RWPE2 (cell line): ENCODE data around the gene CD8B.
A peak's percentile ranks its signal among the peaks of the same experiment; 100 is the strongest.
"Not testable (repeated sequence)": the region's sequence is repeated elsewhere in the genome, so short reads cannot be mapped to it uniquely, and the experiment has no call there.

ENCODE experiments used
- ATAC-seq: fragments of 200-7000 bp; cut with Tn5 transposase; 3 replicates; pipeline ENCODE4 v1.9.1; 2021; ENCODE audit warnings: low read depth
- DNase-seq: peaks from one replicate; pipeline ENCODE4 v3.0.0-alpha.2; 2020; ENCODE audit warnings: low spot score
- H3K27ac ChIP-seq: fragments of 450-650 bp; 2 replicates; pipeline ENCODE4 v1.5.1; 2017; ENCODE audit warnings: mild to moderate bottlenecking; ENCODE audit not compliant: poor library complexity, severe bottlenecking
- H3K27me3 ChIP-seq: fragments of 250-450 bp; sonication (Bioruptor Pico); 2 replicates; pipeline ENCODE4 v1.5.1; 2021; ENCODE audit warnings: mild to moderate bottlenecking, moderate library complexity; ENCODE audit not compliant: insufficient read depth, poor library complexity, severe bottlenecking
- H3K36me3 ChIP-seq: fragments of 250-450 bp; sonication (Bioruptor Pico); 2 replicates; pipeline ENCODE4 v1.5.1; 2020; ENCODE audit warnings: low read depth, mild to moderate bottlenecking, moderate library complexity
- H3K4me1 ChIP-seq: fragments of 250-450 bp; sonication (Bioruptor Pico); 2 replicates; pipeline ENCODE4 v1.5.1; 2021; ENCODE audit warnings: mild to moderate bottlenecking, moderate library complexity; ENCODE audit not compliant: insufficient read depth, poor library complexity, severe bottlenecking
- H3K4me3 ChIP-seq: fragments of 250-450 bp; sonication (Bioruptor Pico); 2 replicates; pipeline ENCODE4 v1.5.1; 2021; ENCODE audit warnings: mild to moderate bottlenecking, moderate library complexity; ENCODE audit not compliant: severe bottlenecking
- H3K9me3 ChIP-seq: fragments of 250-450 bp; sonication (Bioruptor Pico); 2 replicates; pipeline ENCODE4 v1.5.1; 2021; ENCODE audit warnings: mild to moderate bottlenecking, moderate library complexity; ENCODE audit not compliant: severe bottlenecking

The CD8B gene

DNA sequence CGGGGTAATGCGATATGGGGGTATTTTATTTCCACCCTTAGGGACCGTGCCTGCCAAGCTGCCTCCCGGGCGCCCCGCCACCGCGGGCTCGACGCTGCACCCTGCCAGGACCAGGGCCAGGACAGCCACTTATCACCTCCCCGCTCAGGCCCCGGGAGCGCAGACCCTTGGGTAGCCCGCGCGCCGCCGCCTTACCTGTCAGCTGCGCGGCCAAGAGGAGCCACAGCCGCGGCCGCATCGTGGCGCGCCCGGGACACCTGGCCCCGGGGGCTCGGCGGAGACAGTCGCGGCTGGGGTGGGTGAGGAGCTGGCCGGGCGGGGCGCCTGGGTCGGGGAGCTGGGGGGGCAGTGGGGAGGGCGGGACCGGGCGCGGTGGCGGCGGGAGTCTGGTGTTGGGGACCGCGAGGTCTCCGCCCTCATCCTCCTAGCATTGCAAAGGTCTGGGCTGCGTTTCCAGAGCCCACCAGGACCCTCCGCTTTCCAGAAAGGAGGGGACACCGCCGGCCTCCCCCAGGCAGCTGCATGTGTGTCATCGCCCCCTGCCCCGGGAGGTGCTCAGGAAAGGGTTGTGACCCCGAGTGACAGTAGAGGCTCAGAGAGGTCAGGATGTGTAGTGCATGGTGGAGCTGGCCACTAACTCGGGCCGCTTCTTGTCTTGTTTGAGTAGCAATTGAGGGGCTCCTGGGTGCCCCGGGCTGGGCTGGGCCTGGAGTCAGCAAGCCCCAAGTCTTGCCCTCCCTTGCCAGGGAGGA lies at the start of gene CD8B:
Gene CD8B (minus strand): TSS at position 259 of the 752 bp plus-strand sequence. CDS start 21 bp downstream, at position 238.
- not testable (repeated sequence) for H3K36me3 ChIP-seq, DNase-seq, H3K27ac ChIP-seq, H3K27me3 ChIP-seq, H3K4me3 ChIP-seq, H3K9me3 ChIP-seq, H3K4me1 ChIP-seq
- peak; percentile 25; the same call in 1 of the 3 replicates for ATAC-seq

- H3K27ac ChIP-seq, H3K36me3 ChIP-seq, ATAC-seq, DNase-seq, H3K9me3 ChIP-seq, H3K27me3 ChIP-seq, H3K4me1 ChIP-seq, H3K4me3 ChIP-seq: not testable (repeated sequence)
Observed at GRCh38 chr2:86905868-86906267, 44.2 kb upstream of the CD8B start.

DNA sequence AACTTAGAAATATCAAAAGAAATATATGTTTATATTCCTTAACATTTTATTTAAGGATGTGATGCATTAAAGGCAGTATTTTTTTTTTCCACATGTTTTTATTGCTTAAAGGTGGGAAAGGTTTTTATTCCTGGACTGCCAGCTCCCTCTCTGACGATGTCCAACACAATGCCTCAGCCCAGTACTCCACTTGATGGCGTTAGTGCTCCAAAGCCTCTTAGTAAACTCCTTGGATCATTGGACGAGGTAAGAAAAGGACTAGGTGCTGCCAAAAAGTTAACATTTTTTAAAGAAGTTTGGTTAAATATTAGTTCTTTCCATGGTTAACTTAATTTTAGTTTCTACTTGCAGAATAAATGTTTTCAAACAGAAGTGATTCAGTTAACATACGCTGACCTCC lies 39.0 kb upstream of the CD8B start:
- ATAC-seq, H3K4me1 ChIP-seq, H3K27me3 ChIP-seq, DNase-seq, H3K36me3 ChIP-seq, H3K27ac ChIP-seq, H3K9me3 ChIP-seq, H3K4me3 ChIP-seq: not testable (repeated sequence)

- H3K4me1 ChIP-seq, ATAC-seq, H3K4me3 ChIP-seq, H3K27me3 ChIP-seq, H3K9me3 ChIP-seq, DNase-seq, H3K27ac ChIP-seq, H3K36me3 ChIP-seq: not testable (repeated sequence)
Observed at GRCh38 chr2:86886026-86886425, 24.3 kb upstream of the CD8B start.

DNA sequence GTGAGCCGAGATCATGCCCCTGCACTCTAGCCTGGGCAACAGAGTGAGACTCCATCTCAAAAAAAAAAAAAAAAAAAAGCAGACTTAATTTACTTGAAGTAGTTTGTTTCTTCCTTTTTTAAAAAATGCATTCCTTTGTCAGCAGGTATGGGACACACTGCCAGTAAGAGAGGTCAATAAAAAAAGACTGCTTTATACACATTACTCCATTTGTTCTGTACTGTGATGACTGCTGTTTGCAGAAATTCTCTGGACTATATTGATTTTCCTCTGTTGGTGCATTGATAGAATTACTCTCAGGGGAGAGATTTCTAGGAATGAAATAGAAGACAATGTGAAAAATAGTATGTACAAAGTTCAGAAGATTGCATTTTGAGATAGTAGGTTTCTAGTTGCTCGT lies 21.2 kb upstream of the CD8B start:
- not testable (repeated sequence) for H3K36me3 ChIP-seq, H3K27ac ChIP-seq, ATAC-seq, H3K9me3 ChIP-seq, H3K27me3 ChIP-seq, DNase-seq, H3K4me3 ChIP-seq, H3K4me1 ChIP-seq

DNA sequence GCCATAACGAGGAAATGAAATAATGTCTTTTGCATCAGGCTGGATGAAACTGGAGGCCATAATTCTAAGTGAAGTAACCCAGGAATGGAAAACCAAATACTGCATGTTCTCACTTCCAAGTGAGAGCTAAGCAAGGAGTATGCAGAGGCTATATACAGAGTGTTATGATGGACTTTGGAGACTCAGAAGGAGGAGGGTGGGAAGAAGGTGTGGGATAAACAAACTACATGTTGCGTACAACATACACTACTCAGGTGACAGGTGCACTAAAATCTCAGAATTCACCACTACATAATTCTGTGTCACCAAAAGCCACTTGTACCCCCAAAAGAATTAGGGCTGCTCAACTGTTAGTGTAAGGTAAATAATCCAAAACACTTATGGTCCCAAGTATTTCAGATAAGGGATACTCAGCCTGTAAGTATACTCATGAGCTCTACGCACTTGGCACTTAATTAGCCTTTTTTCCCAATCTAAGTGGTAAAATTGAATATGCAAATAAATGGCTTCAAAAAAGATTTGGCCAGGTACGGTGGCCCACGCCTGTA lies 20.5 kb upstream of the CD8B start:
- not testable (repeated sequence) for H3K36me3 ChIP-seq, H3K4me1 ChIP-seq, H3K27ac ChIP-seq, H3K9me3 ChIP-seq, H3K27me3 ChIP-seq, H3K4me3 ChIP-seq, DNase-seq, ATAC-seq

DNA sequence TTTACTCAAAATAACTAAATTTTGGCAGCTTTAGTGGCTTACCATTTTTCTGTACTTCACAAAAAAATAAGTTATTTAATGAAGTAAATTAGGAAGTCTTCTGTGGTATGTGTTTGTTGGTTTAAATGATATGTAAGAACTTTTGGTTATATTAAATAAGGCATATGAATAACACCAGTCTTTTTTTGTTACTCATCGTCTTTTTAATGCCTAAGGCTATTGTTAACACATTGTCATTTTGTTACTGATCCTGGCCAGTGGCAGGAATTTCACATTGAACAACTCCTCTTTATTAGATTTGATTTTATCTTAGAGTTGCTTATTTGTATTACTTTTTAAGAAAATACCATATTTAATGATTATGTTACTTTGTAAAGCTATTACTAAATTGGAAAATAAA lies 17.3 kb upstream of the CD8B start:
- not testable (repeated sequence) for H3K4me1 ChIP-seq, ATAC-seq, H3K27ac ChIP-seq, H3K27me3 ChIP-seq, H3K4me3 ChIP-seq, H3K9me3 ChIP-seq, H3K36me3 ChIP-seq, DNase-seq

DNA sequence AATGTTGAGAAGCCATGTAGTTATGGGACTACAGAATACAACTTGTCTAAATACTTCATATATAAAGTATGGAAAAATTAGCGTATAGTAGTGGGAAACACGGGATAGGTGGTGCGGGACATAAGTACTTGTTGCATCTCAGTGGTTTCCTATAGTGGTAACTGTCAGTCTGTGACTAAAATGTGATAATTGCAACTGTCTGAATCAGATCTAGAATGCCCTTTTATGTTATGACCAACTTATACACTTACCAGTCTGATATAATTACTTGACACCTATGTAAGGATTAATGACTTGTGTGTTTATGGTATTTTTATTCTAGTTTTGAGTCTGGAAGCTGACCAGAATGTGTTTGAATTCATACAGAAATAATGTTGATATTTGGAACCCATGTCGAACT lies 9.3 kb upstream of the CD8B start:
- not testable (repeated sequence) for ATAC-seq

GRCh38 chr2:86868895-86869468 lies 7.3 kb upstream of the CD8B start:
- H3K36me3 ChIP-seq, DNase-seq, H3K27ac ChIP-seq, H3K4me1 ChIP-seq, ATAC-seq, H3K27me3 ChIP-seq, H3K9me3 ChIP-seq, H3K4me3 ChIP-seq: not testable (repeated sequence)

More for the DNA sequence above, 9.3 kb upstream of the CD8B start:
- not testable (repeated sequence) for DNase-seq, H3K9me3 ChIP-seq, H3K27me3 ChIP-seq, H3K36me3 ChIP-seq, H3K4me1 ChIP-seq, H3K4me3 ChIP-seq, H3K27ac ChIP-seq

GRCh38 chr2:86862380-86862703 lies 656 bp upstream of the CD8B start:
- not testable (repeated sequence) for H3K27ac ChIP-seq, H3K9me3 ChIP-seq, ATAC-seq

DNA sequence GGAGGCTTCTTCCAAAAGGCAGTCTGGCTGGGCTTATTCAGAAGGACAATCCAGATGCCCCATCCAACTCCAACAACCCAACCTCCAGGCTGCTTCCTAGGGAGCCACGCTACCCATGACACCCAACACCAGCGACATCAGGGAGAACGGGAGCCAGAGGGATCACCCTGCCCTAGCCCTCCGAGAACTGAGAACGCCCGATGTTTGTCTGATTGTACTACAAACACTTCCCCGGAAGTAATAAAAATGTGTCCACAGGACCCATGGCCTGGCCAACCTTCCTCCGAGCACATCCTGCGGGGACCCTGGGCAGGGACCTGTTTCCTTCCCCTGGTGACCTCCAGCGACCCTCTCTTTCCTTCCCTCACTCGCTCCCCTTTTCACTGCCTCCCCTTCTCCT lies 511 bp downstream of the CD8B start:
- H3K27me3 ChIP-seq, H3K4me3 ChIP-seq, H3K4me1 ChIP-seq, DNase-seq, H3K36me3 ChIP-seq, ATAC-seq, H3K27ac ChIP-seq, H3K9me3 ChIP-seq: not testable (repeated sequence)

More at GRCh38 chr2:86862380-86862703, 656 bp upstream of the CD8B start:
- not testable (repeated sequence) for H3K36me3 ChIP-seq, H3K27me3 ChIP-seq, H3K4me3 ChIP-seq, DNase-seq, H3K4me1 ChIP-seq
